ENCODE data around the gene HIGD1B. TPM values are rescaled to one million over a fixed set of nuclear protein-coding genes. Genes with fewer than 3 reads are reported as not detected.

The HIGD1B gene
- total and polyA plus RNA-seq, 2 of the 13 experiments (the other 11 are each of a cell fraction or from before 2014, with no cell fraction given) = not detected

DNA sequence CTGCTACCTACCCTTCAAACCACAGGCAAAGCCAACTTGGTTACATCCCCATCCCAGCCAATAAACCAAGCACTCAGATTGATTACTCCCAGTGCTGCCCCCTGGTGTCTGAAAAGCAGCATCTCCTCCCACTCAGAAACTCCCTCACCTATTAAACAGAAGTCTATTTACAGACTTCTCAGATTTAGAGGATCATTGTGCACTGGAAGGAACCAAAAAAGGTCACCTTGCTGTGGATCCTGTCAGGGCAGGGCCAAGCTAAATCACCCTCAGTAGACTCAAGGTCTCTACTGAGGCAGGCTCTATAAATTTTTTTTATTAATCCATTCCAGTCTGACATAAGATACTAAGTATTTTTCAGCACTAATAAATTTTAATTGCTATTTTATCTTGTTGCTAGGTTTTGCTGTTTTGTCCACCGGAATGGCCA lies 17.6 kb downstream of the HIGD1B start (continued):
- TF ChIP-seq FOXJ3 (CRISPR knock-in tag; IDR thresholded peaks at IDR 0.05; ENCODE audit: borderline replicate concordance) (0 out of 2 replicates have a peak, but pooled peaks have one; percentile 29), FOSL1 (CRISPR knock-in tag; IDR thresholded peaks at IDR 0.05; ENCODE audit: borderline replicate concordance) (no peak), ZFY (CRISPR knock-in tag; IDR thresholded peaks at IDR 0.05) (peak; percentile 18; the same call in 1 of the 2 replicates), ERF (CRISPR knock-in tag; IDR thresholded peaks at IDR 0.05) (peak; percentile 50; the same call in 1 of the 2 replicates), ZEB1 (IDR thresholded peaks at IDR 0.05; ENCODE audit: insufficient replicate concordance, low read depth) (no peak), CTCF (CRISPR knock-in tag; IDR thresholded peaks at IDR 0.05) (peak; percentile 86)

- ATAC-seq (no peak), FAIRE-seq (no peak), DNase-seq (ENCODE audit: low spot score) (no peak)
- Histone ChIP-seq H3K9ac (ENCODE audit: insufficient read depth, low read depth, low read length) (no peak overlapping the region), H3K4me1 (ENCODE audit: insufficient read depth, low read length) (peaks cover 36% of the 10 kb centered on the region), H3K79me2 (ENCODE audit: insufficient read depth, low read length) (no peaks in the 10 kb centered on the region), H2AFZ (ENCODE audit: low read length) (no peak overlapping the region), H3K27ac (ENCODE audit: extremely low read length, insufficient read depth, low read length) (no peak overlapping the region), H3K9me3 (ENCODE audit: low read length) (no peaks in the 10 kb centered on the region), H3K4me3 (replicated peaks in 1 of 3; ENCODE audit: insufficient read depth in 1 of 3, low read depth in 2 of 3, low read length in 3 of 3) (no peak overlapping the region), H3K4me2 (ENCODE audit: low read depth, low read length) (no peak overlapping the region), H3K36me3 (replicated peaks in 1 of 2; ENCODE audit: control insufficient read depth in 1 of 2, insufficient read depth in 2 of 2, low read length in 2 of 2) (peaks cover 40 to 77% of the 10 kb centered on the region in 2 experiments), H4K20me1 (ENCODE audit: insufficient read depth, low read length) (0 out of 2 replicates have a peak, but pooled peaks cover 4% of the 10 kb centered on the region), H3K27me3 (ENCODE audit: control insufficient read depth in 1 of 2, insufficient read depth in 2 of 2, low read length in 2 of 2) (no peaks in the 10 kb centered on the region)
- in situ Hi-C loops (cut with HindIII; ENCODE audit: extremely low pct_ligation_motif_present, low pct_unique_long_range_greater_than_20kb) = loop anchor here (5.0 kb wide), 1 partner anchor 89 kb away; no protein-coding TSS in a partner anchor
- no TSS peak for BruUV-seq (replicated peaks)
- ChIA-PET POLR2A (no interaction called here), CTCF (ENCODE audit: low intra/inter-chr PET ratio, low total read pairs) (interaction anchor here (1.3 to 3.8 kb wide), 4 partner anchors 84 to 132 kb away, joined by 3 to 66 read pairs (median 26); no protein-coding TSS in a partner anchor)
- WGBS (ENCODE audit: low lambda C conversion rate) = 95% methylated on average over 6 of the region's 6 CpGs
- intact Hi-C loops (cut with micrococcal nuclease; ENCODE audit: unreplicated experiment) = loop anchor here (1.0 kb wide), 2 partner anchors 87 to 91 kb away; no protein-coding TSS in a partner anchor
- TF ChIP-seq U2AF2 (IDR thresholded peaks at IDR 0.05; ENCODE audit: low read depth, low read length) (no peak), JUN (CRISPR knock-in tag; IDR thresholded peaks at IDR 0.05) (no peak), MZF1 (CRISPR knock-in tag; IDR thresholded peaks at IDR 0.05; ENCODE audit: borderline replicate concordance) (no peak), ZNF12 (CRISPR knock-in tag; IDR thresholded peaks at IDR 0.05) (no peak), ZNF639 (CRISPR knock-in tag; conservative IDR thresholded peaks at IDR 0.05) (no peak), TFAP4 (IDR thresholded peaks at IDR 0.05; ENCODE audit: borderline replicate concordance, low read depth) (no peak)
- TF ChIP-seq, protein P1, sequence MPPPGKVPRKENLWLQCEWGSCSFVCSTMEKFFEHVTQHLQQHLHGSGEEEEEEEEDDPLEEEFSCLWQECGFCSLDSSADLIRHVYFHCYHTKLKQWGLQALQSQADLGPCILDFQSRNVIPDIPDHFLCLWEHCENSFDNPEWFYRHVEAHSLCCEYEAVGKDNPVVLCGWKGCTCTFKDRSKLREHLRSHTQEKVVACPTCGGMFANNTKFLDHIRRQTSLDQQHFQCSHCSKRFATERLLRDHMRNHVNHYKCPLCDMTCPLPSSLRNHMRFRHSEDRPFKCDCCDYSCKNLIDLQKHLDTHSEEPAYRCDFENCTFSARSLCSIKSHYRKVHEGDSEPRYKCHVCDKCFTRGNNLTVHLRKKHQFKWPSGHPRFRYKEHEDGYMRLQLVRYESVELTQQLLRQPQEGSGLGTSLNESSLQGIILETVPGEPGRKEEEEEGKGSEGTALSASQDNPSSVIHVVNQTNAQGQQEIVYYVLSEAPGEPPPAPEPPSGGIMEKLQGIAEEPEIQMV (CRISPR knock-in tag; IDR thresholded peaks at IDR 0.05; ENCODE audit: low read depth) = no peak
- TF ChIP-seq, protein P2, sequence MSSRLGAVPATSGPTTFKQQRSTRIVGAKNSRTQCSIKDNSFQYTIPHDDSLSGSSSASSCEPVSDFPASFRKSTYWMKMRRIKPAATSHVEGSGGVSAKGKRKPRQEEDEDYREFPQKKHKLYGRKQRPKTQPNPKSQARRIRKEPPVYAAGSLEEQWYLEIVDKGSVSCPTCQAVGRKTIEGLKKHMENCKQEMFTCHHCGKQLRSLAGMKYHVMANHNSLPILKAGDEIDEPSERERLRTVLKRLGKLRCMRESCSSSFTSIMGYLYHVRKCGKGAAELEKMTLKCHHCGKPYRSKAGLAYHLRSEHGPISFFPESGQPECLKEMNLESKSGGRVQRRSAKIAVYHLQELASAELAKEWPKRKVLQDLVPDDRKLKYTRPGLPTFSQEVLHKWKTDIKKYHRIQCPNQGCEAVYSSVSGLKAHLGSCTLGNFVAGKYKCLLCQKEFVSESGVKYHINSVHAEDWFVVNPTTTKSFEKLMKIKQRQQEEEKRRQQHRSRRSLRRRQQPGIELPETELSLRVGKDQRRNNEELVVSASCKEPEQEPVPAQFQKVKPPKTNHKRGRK (CRISPR knock-in tag; IDR thresholded peaks at IDR 0.05) = no peak
- TF ChIP-seq, protein P3, sequence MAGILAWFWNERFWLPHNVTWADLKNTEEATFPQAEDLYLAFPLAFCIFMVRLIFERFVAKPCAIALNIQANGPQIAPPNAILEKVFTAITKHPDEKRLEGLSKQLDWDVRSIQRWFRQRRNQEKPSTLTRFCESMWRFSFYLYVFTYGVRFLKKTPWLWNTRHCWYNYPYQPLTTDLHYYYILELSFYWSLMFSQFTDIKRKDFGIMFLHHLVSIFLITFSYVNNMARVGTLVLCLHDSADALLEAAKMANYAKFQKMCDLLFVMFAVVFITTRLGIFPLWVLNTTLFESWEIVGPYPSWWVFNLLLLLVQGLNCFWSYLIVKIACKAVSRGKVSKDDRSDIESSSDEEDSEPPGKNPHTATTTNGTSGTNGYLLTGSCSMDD (CRISPR knock-in tag; IDR thresholded peaks at IDR 0.05) = no peak
Observed at GRCh38 chr17:44865931-44866330, 18.2 kb downstream of the HIGD1B start.

Data from HepG2 (cell line).